ENCODE results near the gene FABP7. TPM values are rescaled to one million over a fixed set of nuclear protein-coding genes. Genes with fewer than 3 reads are reported as not detected.

FABP7 gene
- total and polyA plus RNA-seq, 4 donors = not detected

GRCh38 chr6:122754191-122754731 is 25.3 kb upstream of the FABP7 start:
- Histone ChIP-seq H3K4me1 (ENCODE audit: control insufficient read depth in 4 of 4, insufficient read depth in 4 of 4, low read length in 3 of 4) (peaks cover 0 to 15% (median 3%) of the 10 kb centered on the region in 4 donors), H3K9me3 (ENCODE audit: control insufficient read depth in 4 of 4, low read length in 3 of 4) (no peaks in the 10 kb centered on the region), H3K4me3 (ENCODE audit: low read depth in 1 of 3, low read length in 3 of 3) (no peak overlapping the region), H3K27ac (ENCODE audit: low read depth in 1 of 2, low read length in 2 of 2) (peak overlapping the region; percentile 43 to 72), H3K9ac (ENCODE audit: low read depth in 1 of 2, low read length in 2 of 2) (peak overlapping the region in 1 of 2 donors; percentile 61), H3K36me3 (ENCODE audit: control insufficient read depth in 4 of 4, insufficient read depth in 3 of 4, low read depth in 1 of 4, low read length in 3 of 4) (no peaks in the 10 kb centered on the region), H3K27me3 (ENCODE audit: control insufficient read depth in 4 of 4, insufficient read depth in 4 of 4, low read length in 3 of 4) (no peaks in the 10 kb centered on the region)
- DNase-seq (ENCODE audit: low spot score) = no peak
- TF ChIP-seq NR2F2 (IDR thresholded peaks at IDR 0.05) = no peak
- 76% methylated on average over 5 of the region's 5 CpGs for WGBS

- H3K4me1 ChIP-seq (ENCODE audit: control insufficient read depth in 4 of 4, insufficient read depth in 4 of 4, low read length in 3 of 4) = peaks cover 0 to 15% (median 3%) of the 10 kb centered on the region in 4 donors
- no peaks in the 10 kb centered on the region for H3K27me3 ChIP-seq (ENCODE audit: control insufficient read depth in 4 of 4, insufficient read depth in 4 of 4, low read length in 3 of 4)
- no peaks in the 10 kb centered on the region for H3K9me3 ChIP-seq (ENCODE audit: control insufficient read depth in 4 of 4, low read length in 3 of 4)
- no peak for DNase-seq (ENCODE audit: low spot score)
- WGBS = 81% methylated on average over 9 of the region's 9 CpGs
- H3K36me3 ChIP-seq (ENCODE audit: control insufficient read depth in 4 of 4, insufficient read depth in 3 of 4, low read depth in 1 of 4, low read length in 3 of 4) = no peaks in the 10 kb centered on the region
- no peak overlapping the region for H3K4me3 ChIP-seq (ENCODE audit: low read depth in 1 of 3, low read length in 3 of 3)
- H3K9ac ChIP-seq (ENCODE audit: low read depth in 1 of 2, low read length in 2 of 2) = no peak overlapping the region
- H3K27ac ChIP-seq (ENCODE audit: low read depth in 1 of 2, low read length in 2 of 2) = no peak overlapping the region
- no peak for TF ChIP-seq EGR1 (IDR thresholded peaks at IDR 0.05; ENCODE audit: low read depth in 2 of 2)
- TF ChIP-seq ZBTB33 (IDR thresholded peaks at IDR 0.05) = no peak
- no peak for TF ChIP-seq TAF1 (conservative IDR thresholded peaks at IDR 0.05)
- TF ChIP-seq RXRA (IDR thresholded peaks at IDR 0.05) = no peak
- TF ChIP-seq ATF3 (IDR thresholded peaks at IDR 0.05) = no peak
- no peak for TF ChIP-seq FOXA1 (IDR thresholded peaks at IDR 0.05)
- no peak for TF ChIP-seq CTCF (IDR thresholded peaks at IDR 0.05; ENCODE audit: low read depth, low read length, missing input control)
- no peak for TF ChIP-seq SP1 (IDR thresholded peaks at IDR 0.05)
- TF ChIP-seq HNF4A (conservative IDR thresholded peaks at IDR 0.05) = no peak
- TF ChIP-seq RAD21 (IDR thresholded peaks at IDR 0.05) = no peak
- TF ChIP-seq HNF4G (IDR thresholded peaks at IDR 0.05) = no peak
- no peak for TF ChIP-seq FOXA2 (IDR thresholded peaks at IDR 0.05)
- TF ChIP-seq YY1 (IDR thresholded peaks at IDR 0.05) = no peak
- no peak for TF ChIP-seq JUND (IDR thresholded peaks at IDR 0.05)
- TF ChIP-seq MAX (IDR thresholded peaks at IDR 0.05) = no peak
- no peak for TF ChIP-seq REST (IDR thresholded peaks at IDR 0.05)
- TF ChIP-seq NR2F2 (IDR thresholded peaks at IDR 0.05) = no peak
Measured at GRCh38 chr6:122755901-122756300, 23.6 kb upstream of the FABP7 start.

Measured in liver (tissue), 9 donors.